Measurements from ENCODE around the gene KIAA1755. TPM values are rescaled to one million over a fixed set of nuclear protein-coding genes. Genes with fewer than 3 reads are reported as not detected.

KIAA1755 gene
- total and polyA plus RNA-seq, 10 of the 15 experiments (the other 5 are each of a cell fraction or from before 2014, with no cell fraction given) = not detected

- 53% methylated on average over 11 of the region's 11 CpGs for WGBS (ENCODE audit: insufficient coverage, insufficient replicate concordance, low lambda C conversion rate, missing lambda C conversion rate)
- ATAC-seq (no peak), DNase-seq (ENCODE audit: low read depth, low spot score) (no peak), FAIRE-seq (no peak)
- Histone ChIP-seq H3K9me3 (replicated peaks; ENCODE audit: control insufficient read depth, insufficient read depth, low read length) (no peaks in the 10 kb centered on the region), H3K27me3 (replicated peaks in 1 of 2; ENCODE audit: control insufficient read depth in 2 of 2, insufficient read depth in 2 of 2, low read length in 1 of 2) (no peaks in the 10 kb centered on the region), H3K36me3 (ENCODE audit: control insufficient read depth in 2 of 2, insufficient read depth in 2 of 2, low read length in 1 of 2) (no peaks in the 10 kb centered on the region), H3K4me1 (ENCODE audit: control insufficient read depth, insufficient read depth, low read length) (peaks cover 17% of the 10 kb centered on the region), H3K9ac (ENCODE audit: control insufficient read depth, insufficient read depth, low read length) (no peak overlapping the region), H4K20me1 (ENCODE audit: control insufficient read depth, insufficient read depth) (no peaks in the 10 kb centered on the region), H3K27ac (ENCODE audit: control insufficient read depth, insufficient read depth) (no peak overlapping the region), H3K4me3 (no peak overlapping the region), H2AFZ (ENCODE audit: control insufficient read depth, low read depth, low read length) (no peak overlapping the region), H3K4me2 (ENCODE audit: control insufficient read depth, insufficient read depth) (no peak overlapping the region), H3K79me2 (ENCODE audit: control insufficient read depth, insufficient read depth, low read length) (no peaks in the 10 kb centered on the region)
- TF ChIP-seq BHLHE40 (IDR thresholded peaks at IDR 0.05; ENCODE audit: borderline replicate concordance in 1 of 2, low read depth in 2 of 2, low read length in 1 of 2) = no peak
- TF ChIP-seq DPF2 (IDR thresholded peaks at IDR 0.05) = no peak
- TF ChIP-seq MAX (IDR thresholded peaks at IDR 0.05; ENCODE audit: low read depth, low read length) = no peak
- no peak for TF ChIP-seq ZZZ3 (IDR thresholded peaks at IDR 0.05; ENCODE audit: control insufficient read depth, insufficient read length, low read depth)
- TF ChIP-seq NKRF (conservative IDR thresholded peaks at IDR 0.05) = no peak
- TF ChIP-seq ATF2 (IDR thresholded peaks at IDR 0.05; ENCODE audit: low read length) = no peak
- TF ChIP-seq NR2C2 (IDR thresholded peaks at IDR 0.05; ENCODE audit: borderline replicate concordance, control insufficient read depth, insufficient read length, low read depth) = no peak
- TF ChIP-seq EZH2 (IDR thresholded peaks at IDR 0.05; ENCODE audit: borderline replicate concordance, control insufficient read depth, low read depth, low read length) = no peak
- TF ChIP-seq USF1 (IDR thresholded peaks at IDR 0.05; ENCODE audit: borderline replicate concordance, extremely low read length, insufficient read depth, low read depth, low read length) = no peak
- ChIA-PET SMC1A (ENCODE audit: uncharacterized antibody, unreplicated experiment) (interaction anchor here (0.7 to 10.1 kb wide), 11 partner anchors 14 to 249 kb away, joined by 3 to 117 read pairs (median 5); no protein-coding TSS in a partner anchor), RAD21 (ENCODE audit: unreplicated experiment) (interaction anchor here (0.8 to 5.2 kb wide), 6 partner anchors 15 to 108 kb away, joined by 3 to 39 read pairs (median 6); no protein-coding TSS in a partner anchor), POLR2A (interaction anchor here (1.2 kb wide), 1 partner anchor 93 kb away, joined by 3 read pairs; no protein-coding TSS in a partner anchor), CTCF (interaction anchor here (0.7 to 4.2 kb wide), 15 partner anchors 15 to 568 kb away, joined by 3 to 44 read pairs (median 6); no protein-coding TSS in a partner anchor)
- BruUV-seq (replicated peaks) = no TSS peak
- in situ Hi-C loops (cut with MboI) (loop anchor here (25.0 kb wide), 1 partner anchor 104 kb away; no protein-coding TSS in a partner anchor), intact Hi-C loops (cut with micrococcal nuclease; ENCODE audit: unreplicated experiment) (loop anchor here (5.0 kb wide), 2 partner anchors 56 to 604 kb away; no protein-coding TSS in a partner anchor)
Observed at GRCh38 chr20:38166703-38167233, 93.8 kb downstream of the KIAA1755 start.

Measured in GM12878 (cell line).